K562 (cell line): ENCODE measurements around the gene SORCS1.

ENCODE experiments used
- ESRRA ChIP-seq: fragments of 450-650 bp; IDR thresholded peaks from 2 replicates; pipeline ENCODE4 v1.6.1; 2014; ENCODE audit warnings: low read depth, mild to moderate bottlenecking, moderate library complexity, borderline replicate concordance
- GATAD2B ChIP-seq: fragments of 450-650 bp; IDR thresholded peaks from 2 replicates; pipeline ENCODE4 v1.6.1; 2017; ENCODE audit warnings: mild to moderate bottlenecking, borderline replicate concordance
- KLF16 ChIP-seq: IDR thresholded peaks from 2 replicates; pipeline ENCODE4 v1.6.1; 2016; ENCODE audit warnings: antibody characterized with exemption
- POLR2AphosphoS5 ChIP-seq: IDR thresholded peaks from 2 replicates; pipeline ENCODE4 v1.6.1; 2011; ENCODE audit warnings: mild to moderate bottlenecking, low read depth, low read length, moderate library complexity; ENCODE audit not compliant: control insufficient read depth, insufficient read depth
- REST ChIP-seq, 2 experiments: fragments of 450-650 bp; formaldehyde crosslinking in 1 of 2; IDR thresholded peaks; 2 replicates each; pipeline versions ENCODE4 v1.4.0 to v1.6.1; 2014 to 2020; ENCODE audit warnings: mild to moderate bottlenecking in 2 of 2, borderline replicate concordance in 1 of 2, low read depth in 1 of 2
- TCF7L2 ChIP-seq: fragments of 150-350 bp; IDR thresholded peaks from 2 replicates; pipeline ENCODE4 v1.6.1; 2016; ENCODE audit warnings: low read depth, mild to moderate bottlenecking, low read length, moderate library complexity
- ZNF766 ChIP-seq: fragments of 200-800 bp; sonication (Bioruptor generic); conservative IDR thresholded peaks from 2 replicates; pipeline ENCODE4 v1.6.1; 2016; ENCODE audit warnings: missing genetic modification characterization, missing compliant biosample characterization
- TF ChIP-seq, protein P1 (sequence below): fragments of 450-650 bp; formaldehyde crosslinking; IDR thresholded peaks from 2 replicates; pipeline ENCODE4 v1.4.0; 2020; ENCODE audit warnings: mild to moderate bottlenecking, mixed read lengths

- TF ChIP-seq, protein P1, sequence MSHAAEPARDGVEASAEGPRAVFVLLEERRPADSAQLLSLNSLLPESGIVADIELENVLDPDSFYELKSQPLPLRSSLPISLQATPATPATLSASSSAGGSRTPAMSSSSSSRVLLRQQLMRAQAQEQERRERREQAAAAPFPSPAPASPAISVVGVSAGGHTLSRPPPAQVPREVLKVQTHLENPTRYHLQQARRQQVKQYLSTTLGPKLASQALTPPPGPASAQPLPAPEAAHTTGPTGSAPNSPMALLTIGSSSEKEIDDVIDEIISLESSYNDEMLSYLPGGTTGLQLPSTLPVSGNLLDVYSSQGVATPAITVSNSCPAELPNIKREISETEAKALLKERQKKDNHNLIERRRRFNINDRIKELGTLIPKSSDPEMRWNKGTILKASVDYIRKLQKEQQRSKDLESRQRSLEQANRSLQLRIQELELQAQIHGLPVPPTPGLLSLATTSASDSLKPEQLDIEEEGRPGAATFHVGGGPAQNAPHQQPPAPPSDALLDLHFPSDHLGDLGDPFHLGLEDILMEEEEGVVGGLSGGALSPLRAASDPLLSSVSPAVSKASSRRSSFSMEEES (CRISPR knock-in tag): no peak
- TF ChIP-seq TCF7L2: no peak
- TF ChIP-seq REST (IDR thresholded peaks at IDR 0.05; ENCODE audit: borderline replicate concordance): no peak
- no peak for TF ChIP-seq REST (CRISPR knock-in tag; IDR thresholded peaks at IDR 0.05; ENCODE audit: low read depth)
- no peak for TF ChIP-seq POLR2AphosphoS5
- no peak for TF ChIP-seq KLF16
- TF ChIP-seq ESRRA: no peak
- TF ChIP-seq GATAD2B: no peak
- TF ChIP-seq ZNF766 (CRISPR knock-in tag): no peak
Observed at GRCh38 chr10:107056182-107056581, 108.3 kb downstream of the SORCS1 start.
